Measurements from ENCODE around the gene PRKCH.

PRKCH gene

DNA sequence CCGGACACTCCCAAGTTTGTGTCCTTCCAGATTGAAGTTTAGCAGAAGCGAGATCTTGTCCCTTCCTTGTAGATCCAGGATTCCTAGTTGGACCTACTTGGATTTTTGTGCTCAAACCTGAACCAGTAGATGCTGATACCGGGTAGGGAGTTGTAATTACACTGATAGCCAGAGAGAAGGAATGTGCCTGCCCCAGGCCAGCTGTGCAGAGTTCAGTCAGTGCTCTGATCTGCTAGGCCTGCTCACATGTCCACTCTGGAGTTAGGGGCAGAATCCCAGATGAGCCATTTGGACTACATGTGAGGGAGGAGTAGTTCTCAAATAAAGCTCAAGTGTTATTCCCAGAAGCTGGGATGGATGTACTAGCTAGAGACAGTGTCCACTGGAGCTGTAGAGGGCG, 65.7 kb downstream of the PRKCH start:
- Histone ChIP-seq H3K4me3 (replicated peaks; ENCODE audit: insufficient read depth, low read length) (no peak overlapping the region), H3K27me3 (ENCODE audit: insufficient read depth, poor library complexity, severe bottlenecking) (peaks cover 14% of the 10 kb centered on the region), H3K27ac (replicated peaks) (no peak overlapping the region)
- TF ChIP-seq SPI1 (IDR thresholded peaks at IDR 0.05; ENCODE audit: borderline replicate concordance, low read depth) (no peak), POLR2AphosphoS5 (IDR thresholded peaks at IDR 0.05; ENCODE audit: low read depth) (no peak), GABPA (IDR thresholded peaks at IDR 0.05; ENCODE audit: low read depth) (no peak)
- TF ChIP-seq, protein P1, sequence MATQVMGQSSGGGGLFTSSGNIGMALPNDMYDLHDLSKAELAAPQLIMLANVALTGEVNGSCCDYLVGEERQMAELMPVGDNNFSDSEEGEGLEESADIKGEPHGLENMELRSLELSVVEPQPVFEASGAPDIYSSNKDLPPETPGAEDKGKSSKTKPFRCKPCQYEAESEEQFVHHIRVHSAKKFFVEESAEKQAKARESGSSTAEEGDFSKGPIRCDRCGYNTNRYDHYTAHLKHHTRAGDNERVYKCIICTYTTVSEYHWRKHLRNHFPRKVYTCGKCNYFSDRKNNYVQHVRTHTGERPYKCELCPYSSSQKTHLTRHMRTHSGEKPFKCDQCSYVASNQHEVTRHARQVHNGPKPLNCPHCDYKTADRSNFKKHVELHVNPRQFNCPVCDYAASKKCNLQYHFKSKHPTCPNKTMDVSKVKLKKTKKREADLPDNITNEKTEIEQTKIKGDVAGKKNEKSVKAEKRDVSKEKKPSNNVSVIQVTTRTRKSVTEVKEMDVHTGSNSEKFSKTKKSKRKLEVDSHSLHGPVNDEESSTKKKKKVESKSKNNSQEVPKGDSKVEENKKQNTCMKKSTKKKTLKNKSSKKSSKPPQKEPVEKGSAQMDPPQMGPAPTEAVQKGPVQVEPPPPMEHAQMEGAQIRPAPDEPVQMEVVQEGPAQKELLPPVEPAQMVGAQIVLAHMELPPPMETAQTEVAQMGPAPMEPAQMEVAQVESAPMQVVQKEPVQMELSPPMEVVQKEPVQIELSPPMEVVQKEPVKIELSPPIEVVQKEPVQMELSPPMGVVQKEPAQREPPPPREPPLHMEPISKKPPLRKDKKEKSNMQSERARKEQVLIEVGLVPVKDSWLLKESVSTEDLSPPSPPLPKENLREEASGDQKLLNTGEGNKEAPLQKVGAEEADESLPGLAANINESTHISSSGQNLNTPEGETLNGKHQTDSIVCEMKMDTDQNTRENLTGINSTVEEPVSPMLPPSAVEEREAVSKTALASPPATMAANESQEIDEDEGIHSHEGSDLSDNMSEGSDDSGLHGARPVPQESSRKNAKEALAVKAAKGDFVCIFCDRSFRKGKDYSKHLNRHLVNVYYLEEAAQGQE (IDR thresholded peaks at IDR 0.05; ENCODE audit: insufficient replicate concordance, low read depth) = no peak
- TF ChIP-seq, protein P2, sequence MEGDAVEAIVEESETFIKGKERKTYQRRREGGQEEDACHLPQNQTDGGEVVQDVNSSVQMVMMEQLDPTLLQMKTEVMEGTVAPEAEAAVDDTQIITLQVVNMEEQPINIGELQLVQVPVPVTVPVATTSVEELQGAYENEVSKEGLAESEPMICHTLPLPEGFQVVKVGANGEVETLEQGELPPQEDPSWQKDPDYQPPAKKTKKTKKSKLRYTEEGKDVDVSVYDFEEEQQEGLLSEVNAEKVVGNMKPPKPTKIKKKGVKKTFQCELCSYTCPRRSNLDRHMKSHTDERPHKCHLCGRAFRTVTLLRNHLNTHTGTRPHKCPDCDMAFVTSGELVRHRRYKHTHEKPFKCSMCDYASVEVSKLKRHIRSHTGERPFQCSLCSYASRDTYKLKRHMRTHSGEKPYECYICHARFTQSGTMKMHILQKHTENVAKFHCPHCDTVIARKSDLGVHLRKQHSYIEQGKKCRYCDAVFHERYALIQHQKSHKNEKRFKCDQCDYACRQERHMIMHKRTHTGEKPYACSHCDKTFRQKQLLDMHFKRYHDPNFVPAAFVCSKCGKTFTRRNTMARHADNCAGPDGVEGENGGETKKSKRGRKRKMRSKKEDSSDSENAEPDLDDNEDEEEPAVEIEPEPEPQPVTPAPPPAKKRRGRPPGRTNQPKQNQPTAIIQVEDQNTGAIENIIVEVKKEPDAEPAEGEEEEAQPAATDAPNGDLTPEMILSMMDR (IDR thresholded peaks at IDR 0.05; ENCODE audit: insufficient read depth, low read length) = no peak
- DNase-seq (ENCODE audit: low read depth in 1 of 2, low spot score in 1 of 2) = no peak

DNA sequence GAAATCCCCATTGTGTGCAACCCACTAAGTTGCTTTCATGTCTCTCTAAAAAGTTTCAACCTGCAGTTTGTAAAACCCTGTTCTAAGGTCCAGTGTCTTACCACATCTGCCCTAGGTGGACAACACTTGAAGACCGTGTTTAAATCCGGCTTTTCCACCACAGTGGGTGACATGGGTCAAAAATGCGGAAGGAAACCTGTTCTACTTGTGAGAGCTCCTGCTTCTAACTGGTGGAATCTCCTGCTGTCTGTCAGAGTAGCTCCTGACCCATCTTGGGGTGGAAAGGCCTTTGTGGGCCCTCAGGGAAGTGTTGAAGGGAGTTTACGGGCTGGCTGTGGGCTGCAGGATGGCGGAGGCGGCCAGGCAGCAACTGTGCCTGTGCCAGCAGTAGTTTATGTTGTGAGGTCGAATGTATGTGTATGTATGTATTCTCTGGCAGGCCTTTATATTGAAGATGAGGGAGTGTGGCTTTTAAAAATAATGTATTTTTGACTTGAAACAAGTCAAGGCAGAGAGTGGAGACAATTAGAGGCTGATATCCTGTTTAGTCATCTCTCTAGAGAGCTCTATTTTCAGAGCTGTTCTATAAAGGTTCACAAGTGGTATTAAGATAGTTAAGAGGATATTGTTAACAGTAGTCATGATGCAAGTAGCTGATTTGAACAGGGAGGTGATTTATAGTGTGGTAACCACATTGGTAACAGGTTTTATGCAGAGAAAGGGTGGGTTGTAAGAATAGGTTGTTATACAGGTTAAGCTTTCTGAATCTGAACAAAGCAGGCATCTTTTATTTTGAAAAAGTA, 67.0 kb downstream of the PRKCH start:
- Histone ChIP-seq H3K4me3 (replicated peaks; ENCODE audit: insufficient read depth, low read length) (no peak overlapping the region), H3K27ac (replicated peaks) (no peak overlapping the region), H3K27me3 (ENCODE audit: insufficient read depth, poor library complexity, severe bottlenecking) (peaks cover 13% of the 10 kb centered on the region)
- TF ChIP-seq, protein P1 (IDR thresholded peaks at IDR 0.05; ENCODE audit: insufficient replicate concordance, low read depth) = no peak
- TF ChIP-seq GABPA (IDR thresholded peaks at IDR 0.05; ENCODE audit: low read depth) (no peak), POLR2AphosphoS5 (IDR thresholded peaks at IDR 0.05; ENCODE audit: low read depth) (no peak), SPI1 (IDR thresholded peaks at IDR 0.05; ENCODE audit: borderline replicate concordance, low read depth) (no peak)
- TF ChIP-seq, protein P2 (IDR thresholded peaks at IDR 0.05; ENCODE audit: insufficient read depth, low read length) = no peak
- peak in 1 of 2 experiments; percentile 8 for DNase-seq (ENCODE audit: low read depth in 1 of 2, low spot score in 1 of 2)

DNA sequence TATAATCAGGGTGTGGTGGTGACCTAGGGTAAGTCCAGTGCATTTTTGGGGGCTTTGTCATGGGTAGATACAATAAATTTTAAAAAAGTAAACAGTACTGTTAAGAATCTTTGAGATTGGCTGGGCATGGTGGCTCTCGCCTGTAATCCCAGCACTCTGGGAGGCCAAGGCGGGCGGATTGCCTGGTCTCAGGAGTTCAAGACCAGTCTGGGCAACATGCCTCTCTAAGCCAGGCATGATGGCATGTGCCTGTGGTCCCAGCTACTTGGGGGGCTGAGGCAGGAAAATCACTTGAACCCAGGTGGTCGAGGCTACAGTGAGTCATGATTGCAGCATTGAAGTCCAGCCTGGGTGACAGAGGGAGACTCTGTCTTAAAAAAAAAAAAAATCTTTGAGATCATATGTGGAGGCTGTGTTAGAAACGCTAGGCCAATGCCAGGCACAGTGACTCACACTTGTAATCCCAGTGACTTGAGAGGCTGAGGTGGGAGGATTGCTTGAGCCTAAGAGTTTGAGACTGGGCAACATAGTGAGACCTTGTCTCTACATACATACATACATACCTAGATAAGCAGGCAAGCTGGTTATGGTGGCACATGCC, 67.7 kb downstream of the PRKCH start:
- DNase-seq (ENCODE audit: low read depth in 1 of 2, low spot score in 1 of 2) = no peak
- peaks cover 13% of the 10 kb centered on the region for H3K27me3 ChIP-seq (ENCODE audit: insufficient read depth, poor library complexity, severe bottlenecking)
- no peak overlapping the region for H3K4me3 ChIP-seq (replicated peaks; ENCODE audit: insufficient read depth, low read length)
- H3K27ac ChIP-seq (replicated peaks) = no peak overlapping the region
- TF ChIP-seq, protein P1 (IDR thresholded peaks at IDR 0.05; ENCODE audit: insufficient replicate concordance, low read depth) = no peak
- TF ChIP-seq, protein P2 (IDR thresholded peaks at IDR 0.05; ENCODE audit: insufficient read depth, low read length) = no peak
- TF ChIP-seq SPI1 (IDR thresholded peaks at IDR 0.05; ENCODE audit: borderline replicate concordance, low read depth) (no peak), POLR2AphosphoS5 (IDR thresholded peaks at IDR 0.05; ENCODE audit: low read depth) (no peak), GABPA (IDR thresholded peaks at IDR 0.05; ENCODE audit: low read depth) (no peak)
